Duodenal mucosa (tissue), 2 donors: Measurements from ENCODE around the gene PCDHA7.
"Not testable (repeated sequence)": the region's sequence is repeated elsewhere in the genome, so short reads cannot be mapped to it uniquely, and the experiment has no call there.

ENCODE experiments used
- H3K27ac ChIP-seq: one replicate; pipeline ENCODE4 v1.7.0; 2013; ENCODE audit warnings: low read depth, low read length
- H3K27me3 ChIP-seq, 2 donors: one replicate each; pipeline ENCODE4 v1.7.0; 2013; ENCODE audit warnings: low read length in 2 of 2, control low read depth in 1 of 2; ENCODE audit not compliant: insufficient read depth in 2 of 2, control insufficient read depth in 1 of 2
- H3K36me3 ChIP-seq, 2 donors: one replicate each; pipeline ENCODE4 v1.7.0; 2013; ENCODE audit warnings: low read length in 2 of 2, control low read depth in 1 of 2; ENCODE audit not compliant: insufficient read depth in 2 of 2, control insufficient read depth in 1 of 2
- H3K4me1 ChIP-seq, 2 donors: one replicate each; pipeline ENCODE4 v1.7.0; 2013; ENCODE audit warnings: low read length in 2 of 2, control low read depth in 1 of 2; ENCODE audit not compliant: insufficient read depth in 2 of 2, control insufficient read depth in 1 of 2
- H3K4me3 ChIP-seq, 2 donors: one replicate each; pipeline ENCODE4 v1.7.0; 2013; ENCODE audit warnings: low read length in 2 of 2, low read depth in 1 of 2
- H3K9ac ChIP-seq, 2 donors: one replicate each; pipeline ENCODE4 v1.7.0; 2013; ENCODE audit warnings: low read length in 2 of 2, low read depth in 1 of 2
- H3K9me3 ChIP-seq, 2 donors: one replicate each; pipeline ENCODE4 v1.7.0; 2013; ENCODE audit warnings: low read length in 2 of 2, control low read depth in 1 of 2; ENCODE audit not compliant: control insufficient read depth in 1 of 2

PCDHA7 gene

GRCh38 chr5:140833993-140834392 lies at the start of gene PCDHA7:
TSS of gene PCDHA7 (plus strand) at chr5:140834269. CDS start at chr5:140834384, 115 bp downstream.
- Histone ChIP-seq H3K9ac (no peak within 1 kb of the TSS), H3K36me3 (no peaks in the 10 kb centered on the region), H3K27ac (no peak within 1 kb of the TSS), H3K4me3 (peak within 1 kb of the TSS; percentile 2 to 29), H3K4me1 (no peaks in the 10 kb centered on the region), H3K27me3 (no peaks in the 10 kb centered on the region), H3K9me3 (peaks cover 20 to 23% of the 10 kb centered on the region in 2 donors)

- Histone ChIP-seq H3K9me3 (peaks cover 37 to 45% of the 10 kb centered on the region in 2 donors), H3K27me3 (no peaks in the 10 kb centered on the region), H3K27ac (no peak within 1 kb of the TSS), H3K36me3 (no peaks in the 10 kb centered on the region), H3K4me1 (no peaks in the 10 kb centered on the region), H3K4me3 (no peak within 1 kb of the TSS), H3K9ac (no peak within 1 kb of the TSS)
These were observed 48.0 kb upstream of the PCDHA7 start, which contains the start of gene PCDHA1 for GRCh38 chr5:140785905-140786686. TSS of gene PCDHA1 (plus strand) at chr5:140786140.

GRCh38 chr5:140787422-140787821 lies 46.6 kb upstream of the PCDHA7 start:
- not testable (repeated sequence) for H3K4me3 ChIP-seq, H3K27ac ChIP-seq, H3K4me1 ChIP-seq, H3K27me3 ChIP-seq, H3K9ac ChIP-seq, H3K36me3 ChIP-seq
- H3K9me3 ChIP-seq, result peaks cover 35 to 38% of the 10 kb centered on the region in 2 donors

GRCh38 chr5:140787849-140788504 lies 46.1 kb upstream of the PCDHA7 start:
- not testable (repeated sequence) for H3K27me3 ChIP-seq, H3K4me3 ChIP-seq, H3K9ac ChIP-seq, H3K36me3 ChIP-seq, H3K4me1 ChIP-seq, H3K27ac ChIP-seq
- peaks cover 29 to 37% of the 10 kb centered on the region in 2 donors for H3K9me3 ChIP-seq

GRCh38 chr5:140791089-140791488 lies 43.0 kb upstream of the PCDHA7 start:
- no peaks in the 10 kb centered on the region for H3K27me3 ChIP-seq
- no peaks in the 10 kb centered on the region for H3K4me1 ChIP-seq

GRCh38 chr5:140794595-140795258 lies 39.3 kb upstream of the PCDHA7 start, which contains the start of gene PCDHA2:
TSS of gene PCDHA2 (plus strand) at chr5:140794852.
- Histone ChIP-seq H3K27ac (no peak within 1 kb of the TSS), H3K9me3 (peaks cover 24% of the 10 kb centered on the region in 2 donors), H3K4me1 (no peaks in the 10 kb centered on the region), H3K4me3 (peak within 1 kb of the TSS in 1 of 2 donors; percentile 8), H3K36me3 (no peaks in the 10 kb centered on the region), H3K9ac (no peak within 1 kb of the TSS), H3K27me3 (no peaks in the 10 kb centered on the region)

More at GRCh38 chr5:140791089-140791488, 43.0 kb upstream of the PCDHA7 start:
- Histone ChIP-seq H3K36me3 (no peaks in the 10 kb centered on the region), H3K9ac (no peak overlapping the region), H3K4me3 (no peak overlapping the region), H3K27ac (no peak overlapping the region), H3K9me3 (peaks cover 28 to 37% of the 10 kb centered on the region in 2 donors)

GRCh38 chr5:140795259-140795641 lies 38.8 kb upstream of the PCDHA7 start:
- H3K4me3 ChIP-seq, result no peak overlapping the region
- H3K9me3 ChIP-seq, result peaks cover 24% of the 10 kb centered on the region in 2 donors

GRCh38 chr5:140796072-140796717 lies 37.9 kb upstream of the PCDHA7 start:
- not testable (repeated sequence) for H3K27me3 ChIP-seq, H3K27ac ChIP-seq, H3K4me1 ChIP-seq, H3K9ac ChIP-seq, H3K36me3 ChIP-seq
- Histone ChIP-seq H3K9me3 (peaks cover 24% of the 10 kb centered on the region in 2 donors), H3K4me3 (peak overlapping the region in 1 of 2 donors; percentile 19)

More at GRCh38 chr5:140795259-140795641, 38.8 kb upstream of the PCDHA7 start:
- no peaks in the 10 kb centered on the region for H3K4me1 ChIP-seq
- no peaks in the 10 kb centered on the region for H3K27me3 ChIP-seq
- no peaks in the 10 kb centered on the region for H3K36me3 ChIP-seq
- H3K9ac ChIP-seq, result no peak overlapping the region
- H3K27ac ChIP-seq, result no peak overlapping the region

- Histone ChIP-seq H3K9ac (no peak overlapping the region), H3K4me1 (no peaks in the 10 kb centered on the region), H3K27me3 (no peaks in the 10 kb centered on the region), H3K4me3 (peak overlapping the region in 1 of 2 donors; percentile 19), H3K9me3 (peaks cover 24 to 28% of the 10 kb centered on the region in 2 donors), H3K36me3 (no peaks in the 10 kb centered on the region), H3K27ac (no peak overlapping the region)
These were observed 37.4 kb upstream of the PCDHA7 start for GRCh38 chr5:140796718-140797095.
